GM21737 (cell line): ENCODE data around the gene RBBP5.

Experiments
- ATAC-seq: cut with Tn5 transposase; IDR thresholded peaks from one replicate; pipeline ENCODE4 v1.9.1; 2021; ENCODE audit warnings: mild to moderate bottlenecking, moderate library complexity; ENCODE audit not compliant: unreplicated experiment

RBBP5 gene

DNA sequence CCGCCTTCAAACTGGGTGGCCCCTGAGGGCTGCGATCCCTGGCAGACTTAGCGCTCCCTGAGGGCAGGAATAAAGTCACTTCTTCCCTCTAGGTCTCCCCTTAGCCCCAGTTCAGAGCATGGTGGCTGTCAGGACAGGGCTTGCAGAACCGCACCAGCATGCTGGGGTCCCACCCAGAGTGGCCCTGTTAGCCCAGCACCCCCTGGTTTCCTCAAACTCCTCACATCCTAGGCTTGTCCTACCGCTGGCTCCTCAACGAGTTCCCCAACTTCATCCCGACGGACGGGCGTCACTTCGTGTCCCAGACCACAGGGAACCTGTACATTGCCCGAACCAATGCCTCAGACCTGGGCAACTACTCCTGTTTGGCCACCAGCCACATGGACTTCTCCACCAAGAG, 62.9 kb downstream of the RBBP5 start:
- ATAC-seq: no peak

DNA sequence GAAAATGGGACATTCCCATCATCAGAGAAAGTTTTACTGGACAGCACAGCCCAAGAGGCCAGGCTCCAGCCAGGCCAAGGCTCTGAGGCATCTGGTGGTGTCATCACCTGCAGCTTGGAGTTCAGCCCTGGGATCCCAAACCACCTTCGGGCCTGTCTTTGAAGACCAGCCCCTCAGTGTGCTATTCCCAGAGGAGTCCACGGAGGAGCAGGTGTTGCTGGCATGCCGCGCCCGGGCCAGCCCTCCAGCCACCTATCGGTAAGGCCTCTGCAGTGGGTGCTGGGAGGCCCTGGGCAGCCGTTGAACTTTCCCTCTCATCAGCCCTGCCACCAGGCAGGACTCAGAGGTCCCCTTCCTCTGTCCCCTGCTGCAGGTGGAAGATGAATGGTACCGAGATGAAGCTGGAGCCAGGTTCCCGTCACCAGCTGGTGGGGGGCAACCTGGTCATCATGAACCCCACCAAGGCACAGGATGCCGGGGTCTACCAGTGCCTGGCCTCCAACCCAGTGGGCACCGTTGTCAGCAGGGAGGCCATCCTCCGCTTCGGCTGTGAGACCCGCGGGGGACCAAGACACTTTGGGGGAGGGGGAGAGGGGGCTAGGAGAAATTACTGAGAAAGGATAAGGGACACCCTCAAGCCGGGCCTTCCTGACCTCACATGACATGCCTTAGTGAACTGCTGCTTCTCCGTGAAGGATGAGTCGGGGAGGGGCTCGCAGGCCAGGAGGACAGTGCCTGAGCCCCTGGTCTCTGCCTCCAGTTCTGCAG, 63.8 kb downstream of the RBBP5 start:
- ATAC-seq: no peak

DNA sequence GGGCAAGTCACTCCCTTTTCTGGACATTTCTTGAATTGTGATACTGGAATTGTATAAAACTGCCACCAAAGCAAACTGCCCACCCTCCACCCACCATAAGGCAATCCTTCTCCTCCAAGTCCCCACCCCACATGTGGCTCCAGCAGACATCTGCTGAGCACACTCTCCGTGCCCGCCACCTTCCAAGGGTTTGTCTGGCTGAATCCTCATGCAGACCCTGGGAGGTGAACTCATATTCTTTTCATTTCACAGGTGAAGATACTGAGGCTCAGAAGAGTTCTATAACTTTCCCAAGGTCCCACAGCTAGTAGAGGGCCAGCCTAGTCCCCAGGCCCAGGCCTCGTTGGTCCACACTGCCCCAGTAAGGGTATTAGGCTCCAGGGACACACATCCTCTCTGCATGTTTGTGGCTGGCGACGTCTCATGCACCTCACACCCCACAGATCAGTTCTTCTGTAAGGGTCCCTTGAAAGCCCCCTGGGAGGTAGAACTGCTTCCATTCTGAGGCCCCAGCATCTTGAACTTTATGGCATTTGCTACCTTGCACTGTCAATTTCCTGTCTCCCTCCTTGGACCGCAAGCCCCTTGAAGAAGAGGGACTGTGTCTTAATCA, 64.7 kb downstream of the RBBP5 start:
- no peak for ATAC-seq

DNA sequence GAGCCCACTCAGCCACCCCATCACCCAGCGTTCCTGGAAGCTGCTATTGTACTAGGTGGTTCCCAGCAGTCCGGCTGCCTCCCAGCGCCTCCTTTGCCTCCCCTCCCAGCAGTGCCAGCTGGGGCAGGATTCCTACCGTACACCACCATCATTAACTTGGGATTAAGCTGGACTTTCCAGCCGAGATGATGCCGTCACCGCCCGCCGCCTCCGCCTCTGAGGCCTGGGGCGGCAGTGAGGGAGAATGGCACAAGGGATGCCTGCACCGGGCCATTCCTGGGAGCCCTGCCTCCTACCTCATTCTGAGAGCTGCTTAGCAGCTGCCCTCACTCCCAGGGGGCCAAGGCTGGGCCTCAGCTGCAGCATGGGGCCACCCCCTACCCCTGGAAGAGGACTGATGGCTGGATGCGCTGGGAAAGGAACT, 65.6 kb downstream of the RBBP5 start:
- ATAC-seq: no peak

DNA sequence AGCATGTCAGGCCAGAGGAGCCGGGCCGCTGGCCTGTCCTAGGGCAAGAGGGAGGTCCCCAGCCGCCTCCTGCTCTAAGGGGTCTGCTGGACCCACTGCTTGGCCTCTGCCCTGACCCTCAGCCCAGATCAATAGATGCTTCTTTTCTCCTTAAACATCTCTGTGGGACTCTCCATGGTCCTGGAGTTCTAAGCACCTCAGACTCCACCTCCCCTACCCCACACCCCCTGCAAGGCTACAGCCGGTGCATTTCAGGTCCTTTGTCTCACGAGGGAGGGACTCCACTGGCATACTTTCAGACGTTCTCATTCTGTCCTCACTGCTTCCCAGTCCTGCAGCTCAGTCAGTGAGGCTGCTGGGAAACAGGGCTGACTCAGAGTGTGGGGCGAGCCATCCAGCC, 67.8 kb downstream of the RBBP5 start:
- no peak for ATAC-seq

DNA sequence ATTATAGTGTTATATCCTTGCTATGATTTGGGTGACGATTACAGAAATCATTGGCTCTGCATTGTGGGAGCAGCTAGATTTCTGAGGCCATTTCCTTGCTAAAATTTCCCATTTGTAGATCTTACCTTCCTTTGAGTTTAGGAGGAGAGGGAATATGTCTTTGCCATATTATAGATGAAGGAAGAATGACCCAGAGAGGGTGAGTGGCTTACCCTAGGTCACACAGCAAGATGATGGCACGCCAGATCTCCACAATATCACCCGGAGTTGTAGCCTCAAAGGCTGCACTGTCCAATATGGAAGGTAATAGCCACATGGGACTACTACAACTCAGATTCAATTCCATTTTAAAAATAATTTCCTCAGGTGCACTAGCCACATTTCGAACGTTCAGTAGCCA, 68.5 kb downstream of the RBBP5 start:
- ATAC-seq: no peak

DNA sequence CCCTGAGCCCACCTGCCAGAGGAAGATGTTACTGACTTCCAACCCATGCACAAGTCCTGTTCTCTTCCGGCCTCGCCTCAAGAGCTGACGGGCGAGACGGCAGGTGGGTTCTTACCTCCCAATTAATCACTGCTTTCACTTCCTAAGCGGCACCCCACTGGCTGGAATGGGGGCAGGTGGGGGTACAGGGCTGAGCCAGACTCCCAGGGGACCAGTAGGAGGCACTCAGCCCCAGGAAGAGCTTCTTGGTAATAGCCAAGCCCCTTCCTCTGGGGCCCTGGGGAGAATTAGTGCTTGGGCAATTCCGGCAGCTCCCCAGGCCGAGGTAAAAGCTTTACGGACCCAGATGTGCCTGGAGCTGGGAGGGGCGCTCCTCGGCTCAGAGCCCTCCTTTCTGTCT, 69.1 kb downstream of the RBBP5 start:
- ATAC-seq: no peak

DNA sequence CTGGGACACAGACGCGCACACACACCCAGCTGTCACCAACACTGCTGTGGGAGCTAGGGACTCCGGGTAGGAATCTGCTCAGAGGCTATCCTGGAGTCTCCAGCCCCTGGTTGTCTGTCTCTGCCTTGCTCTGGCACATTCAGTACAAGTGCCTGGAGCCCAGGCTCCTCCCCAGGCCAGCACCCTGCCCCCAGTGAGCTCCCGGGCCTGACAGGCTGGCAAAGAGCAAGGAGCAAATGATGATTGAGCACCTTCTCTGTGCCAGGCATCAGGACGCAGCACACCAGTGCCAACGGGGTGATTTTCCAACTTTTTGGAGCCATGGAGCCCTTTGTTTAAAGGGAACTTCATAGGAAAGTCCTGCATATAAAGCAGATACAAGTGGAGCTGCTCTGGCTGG, 72.3 kb downstream of the RBBP5 start:
- ATAC-seq: no peak

DNA sequence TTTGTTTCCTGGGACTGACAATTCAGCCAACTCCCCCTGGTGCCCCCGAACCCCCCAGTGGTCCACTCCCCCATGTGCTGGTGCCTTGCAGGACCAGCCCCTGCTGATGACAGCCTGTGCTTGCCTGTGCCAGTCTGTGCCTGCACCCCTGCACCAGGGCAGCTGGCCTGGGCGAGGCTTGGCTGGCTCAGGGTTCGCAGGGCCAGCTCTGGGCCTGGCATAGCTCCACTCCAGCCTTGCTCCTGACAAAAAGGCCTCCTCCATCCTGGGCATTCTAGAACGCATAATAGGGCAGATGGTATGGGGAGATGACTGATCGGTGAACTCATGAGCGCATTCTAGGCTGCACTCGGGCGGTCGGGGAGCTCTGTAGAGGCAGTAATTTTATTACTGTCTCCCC, 73.4 kb downstream of the RBBP5 start:
- ATAC-seq: no peak

DNA sequence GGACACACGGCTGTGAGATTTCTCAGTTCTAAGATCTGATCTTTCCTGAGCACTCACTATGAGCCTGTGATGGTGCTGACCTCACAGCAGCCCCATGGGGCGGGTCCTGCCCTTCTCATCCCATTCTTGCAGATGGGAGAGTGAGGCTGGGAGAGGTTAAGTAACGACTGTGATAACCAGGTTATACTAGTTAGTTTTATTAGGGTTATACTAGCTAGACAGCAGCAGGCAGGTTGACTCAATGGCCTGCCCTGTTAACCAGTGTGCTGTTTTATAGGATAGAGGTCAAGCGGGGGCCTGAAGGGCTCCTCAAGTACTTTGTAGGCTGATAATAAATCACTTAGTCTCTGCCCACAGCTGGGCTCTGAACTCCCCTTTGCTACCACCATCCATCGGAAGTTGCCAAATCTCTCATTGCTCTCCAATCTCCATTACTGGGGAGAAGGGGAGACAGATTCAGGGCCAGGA, 74.0 kb downstream of the RBBP5 start:
- ATAC-seq: no peak

DNA sequence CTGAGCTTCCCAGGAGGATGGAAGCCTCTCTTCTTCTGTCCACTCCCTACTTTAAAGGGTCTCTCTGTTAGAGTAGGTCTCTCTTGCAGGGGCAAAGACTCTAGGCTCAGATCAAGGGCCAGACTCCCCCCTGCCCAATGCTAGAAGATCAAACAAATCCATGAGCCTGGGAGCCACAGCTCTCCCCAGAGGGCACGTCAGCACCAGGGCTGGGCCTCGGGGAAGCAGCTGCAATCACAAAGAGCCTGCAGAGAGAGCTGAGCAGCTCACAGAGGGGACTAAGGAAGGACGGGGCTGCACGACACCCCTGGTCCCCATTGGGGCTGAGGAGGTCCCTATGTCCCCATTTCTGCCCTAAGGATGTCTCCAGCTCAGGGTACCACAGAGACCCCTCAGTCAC, 74.9 kb downstream of the RBBP5 start:
- ATAC-seq: no peak

DNA sequence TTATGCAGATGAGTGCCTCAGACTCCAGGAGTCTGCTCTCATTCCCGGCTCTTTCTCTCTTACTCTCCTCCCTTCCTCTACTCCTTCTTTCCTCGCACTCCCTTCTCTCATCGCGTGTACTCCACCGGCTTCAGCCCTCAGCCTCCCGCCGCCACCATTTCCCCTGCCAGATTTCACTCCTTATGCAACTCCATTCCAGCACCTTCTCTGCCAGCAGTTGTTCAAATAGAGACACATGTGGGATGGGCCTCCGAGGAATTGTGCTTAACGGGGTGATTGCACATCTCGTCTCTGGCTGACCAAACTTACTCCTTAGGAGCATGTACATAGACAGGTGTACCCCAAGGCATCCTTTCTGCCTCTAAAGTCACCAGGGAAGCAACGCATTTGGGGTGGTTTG, 76.6 kb downstream of the RBBP5 start:
- ATAC-seq: no peak

DNA sequence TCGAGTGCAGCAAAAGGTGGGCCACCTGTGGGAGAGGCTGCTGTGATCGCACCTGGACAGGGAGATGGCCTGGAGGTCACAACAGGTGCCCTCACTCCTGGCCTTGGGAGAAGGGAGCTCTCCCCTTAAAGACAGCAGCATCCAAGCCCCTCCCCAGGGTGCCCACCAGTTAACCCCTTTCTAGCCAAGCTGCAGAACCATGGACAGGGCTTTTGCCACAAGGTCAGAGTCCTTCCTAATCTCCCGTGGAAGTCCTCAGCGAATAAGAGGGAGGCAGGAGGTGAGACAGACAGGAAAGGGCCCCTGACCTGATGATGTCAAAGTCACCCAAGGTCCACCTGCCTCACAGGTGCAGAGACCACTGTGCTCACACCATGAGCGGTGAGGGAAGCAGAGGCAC, 77.0 kb downstream of the RBBP5 start:
- ATAC-seq: no peak

DNA sequence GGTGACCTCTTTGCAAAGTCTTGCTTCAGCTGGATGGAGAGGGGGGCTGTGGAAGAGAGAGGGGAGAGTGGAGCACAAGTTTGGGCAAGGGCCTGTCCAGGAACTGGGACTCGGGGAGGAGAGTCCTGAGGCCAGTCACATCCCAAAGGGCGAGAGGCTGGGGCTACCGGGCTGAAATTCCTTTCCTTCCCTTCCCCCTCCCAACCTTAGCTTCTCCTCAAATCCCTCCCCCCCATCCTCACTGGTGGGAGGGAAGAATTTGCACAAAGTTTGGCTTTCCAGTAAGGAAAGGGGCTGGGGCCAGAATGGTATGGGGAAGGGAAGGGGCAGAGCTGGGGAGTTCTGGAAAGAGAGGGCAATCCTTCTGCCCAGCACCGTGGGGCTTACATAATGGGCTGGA, 77.9 kb downstream of the RBBP5 start:
- ATAC-seq: no peak

DNA sequence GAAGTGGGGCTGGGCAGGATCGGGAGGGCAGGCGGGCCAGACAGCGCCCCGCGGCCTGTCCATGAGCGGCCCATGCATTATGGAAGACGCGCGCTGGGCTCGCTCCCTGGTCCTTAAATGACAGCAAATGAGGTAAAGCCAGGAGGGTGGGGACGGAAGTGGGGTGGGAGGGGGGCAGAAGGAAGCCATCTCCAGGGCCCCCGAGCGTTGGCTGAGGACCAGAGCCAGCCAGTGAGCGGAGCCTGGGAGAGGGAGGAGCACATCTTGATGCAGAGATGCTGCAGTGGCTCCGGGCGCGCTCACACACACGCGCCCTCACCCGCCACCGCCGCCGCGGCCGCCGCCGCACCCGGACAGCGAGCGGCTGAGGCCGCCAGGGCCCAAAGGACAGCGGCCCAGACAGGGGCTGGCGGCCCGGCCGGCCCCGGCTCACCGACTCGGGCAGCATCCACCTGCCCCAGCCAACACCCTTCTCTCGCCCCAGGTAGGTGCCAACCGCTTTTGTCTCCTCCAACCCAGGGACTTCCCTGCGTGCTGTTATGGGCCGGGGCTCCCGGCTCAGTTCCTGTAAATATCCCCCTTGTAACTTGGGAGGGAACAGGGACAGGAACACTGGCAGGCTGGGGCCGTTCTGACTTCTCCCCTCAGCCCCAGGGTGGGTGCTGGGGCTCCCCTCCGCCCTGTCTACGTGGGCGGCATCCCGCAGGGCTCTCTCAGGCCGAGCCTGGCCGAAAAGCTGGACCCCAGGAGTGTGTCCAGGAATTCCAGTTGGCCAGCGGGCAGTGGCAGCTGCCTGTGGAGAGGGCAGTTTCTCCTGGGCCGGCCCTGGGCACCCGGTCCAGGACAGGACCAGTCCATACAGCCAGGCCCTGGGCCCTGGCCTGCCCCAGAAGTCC, 78.6 kb downstream of the RBBP5 start, which contains the start of gene CNTN2:
TSS of gene CNTN2 (plus strand) at position 302 of the 896 bp plus-strand sequence. CDS start 9,974 bp downstream, outside the sequence.
- ATAC-seq: no peak

DNA sequence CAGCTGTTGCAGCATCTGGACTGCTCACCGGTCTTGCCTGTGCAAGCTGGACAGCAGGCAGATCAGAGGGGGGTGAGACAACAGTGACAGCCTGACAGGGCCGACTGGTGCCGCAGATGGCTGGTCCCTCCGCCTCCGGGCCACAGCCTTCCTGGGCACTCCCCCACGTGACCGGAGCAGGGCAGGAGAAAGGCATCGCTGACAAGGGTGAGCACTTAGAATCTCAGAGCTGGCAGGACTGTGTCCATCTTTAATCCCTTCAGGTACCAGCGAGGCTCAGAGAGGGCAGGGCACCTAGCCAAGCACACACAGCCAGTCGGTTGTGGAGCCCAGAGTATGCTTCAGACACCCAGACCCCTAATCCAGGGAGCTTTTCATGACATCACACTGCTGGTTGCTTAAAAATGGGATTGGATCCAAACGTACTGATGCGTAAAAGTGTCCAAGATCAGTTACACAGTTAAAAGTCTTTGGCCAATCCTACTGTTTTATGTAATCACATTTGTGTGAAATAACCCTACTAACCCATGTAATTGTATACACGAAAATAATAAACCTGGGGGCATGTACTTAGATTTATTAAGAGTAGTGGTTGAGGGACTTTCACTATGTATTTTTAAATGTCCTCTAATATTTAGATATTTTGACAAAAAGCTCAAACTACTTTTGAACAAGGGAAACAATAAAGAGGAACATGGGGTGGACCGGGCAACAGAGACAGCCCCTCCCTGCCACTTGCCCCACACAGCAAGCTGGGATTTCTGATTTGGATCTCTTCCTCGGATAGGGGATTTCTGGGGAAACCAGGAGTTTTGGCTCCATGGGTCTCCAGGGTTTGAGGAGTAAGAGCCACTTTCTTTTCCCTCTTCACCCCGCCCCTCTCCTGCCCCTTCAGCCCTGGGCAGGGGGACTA, 79.5 kb downstream of the RBBP5 start:
- ATAC-seq: no peak

DNA sequence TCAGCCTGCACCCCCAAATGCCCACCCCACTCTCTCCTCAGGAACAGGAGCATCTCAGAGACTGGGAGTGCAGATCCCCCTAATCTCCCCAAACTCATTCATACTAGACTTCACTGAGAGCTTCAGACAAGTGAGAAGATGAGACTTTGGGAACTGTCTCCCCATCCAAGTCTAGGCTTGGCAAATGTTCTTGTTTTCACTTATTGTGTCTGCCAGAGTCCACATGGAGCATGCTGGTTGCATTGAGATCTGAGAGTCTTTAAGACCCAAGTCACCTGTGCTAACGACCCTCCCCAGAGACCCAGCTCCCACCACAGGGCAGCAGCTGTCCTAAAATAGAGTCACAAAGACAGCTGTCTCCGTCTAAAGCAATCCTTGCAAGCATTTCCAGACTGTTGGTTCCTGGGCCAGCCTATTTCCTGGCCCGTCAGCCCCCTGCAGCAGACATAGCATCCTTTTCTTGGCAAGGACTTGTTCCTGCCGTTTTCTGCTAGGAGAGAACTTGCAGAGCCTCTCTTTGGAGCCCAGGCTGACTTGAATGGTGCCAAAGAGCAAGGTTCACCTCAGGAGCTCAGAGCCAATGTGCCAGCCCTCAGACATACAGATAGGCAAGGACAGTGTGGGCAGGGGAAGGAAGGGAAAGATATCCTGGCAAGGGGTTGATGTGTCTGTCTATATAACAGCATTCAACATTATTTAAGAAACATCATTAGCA, 80.6 kb downstream of the RBBP5 start:
- ATAC-seq: no peak

DNA sequence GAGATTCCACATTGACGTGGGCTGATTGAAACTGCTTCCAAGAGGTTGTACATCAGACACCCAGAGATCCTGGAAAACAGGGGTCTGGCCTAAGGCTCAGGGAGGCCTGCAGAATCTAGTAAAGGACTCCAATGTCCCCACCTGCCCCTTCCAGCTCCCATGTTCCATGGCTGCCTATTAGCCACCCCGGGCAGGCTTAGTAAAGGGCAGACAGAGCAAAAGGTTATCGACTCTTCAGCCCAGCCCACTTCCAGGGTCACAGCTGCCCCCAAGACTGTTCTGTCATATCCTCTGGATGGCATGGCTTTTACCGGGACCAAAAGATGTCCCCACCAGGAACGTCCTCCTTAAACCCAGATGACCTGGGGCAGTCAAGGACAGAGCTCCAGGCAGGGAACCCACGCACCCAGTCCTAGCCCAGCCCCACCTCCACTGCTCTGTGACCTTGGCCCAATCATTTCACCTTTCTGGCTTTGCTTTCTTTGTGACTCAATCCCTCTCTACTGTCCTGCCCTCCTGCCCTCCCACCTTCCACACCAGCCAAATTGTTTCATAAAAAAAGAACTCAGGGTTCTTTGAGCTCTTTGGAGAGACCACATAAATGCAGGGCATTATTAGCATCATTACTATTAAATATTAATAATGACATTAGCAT, 83.5 kb downstream of the RBBP5 start:
- ATAC-seq: no peak

DNA sequence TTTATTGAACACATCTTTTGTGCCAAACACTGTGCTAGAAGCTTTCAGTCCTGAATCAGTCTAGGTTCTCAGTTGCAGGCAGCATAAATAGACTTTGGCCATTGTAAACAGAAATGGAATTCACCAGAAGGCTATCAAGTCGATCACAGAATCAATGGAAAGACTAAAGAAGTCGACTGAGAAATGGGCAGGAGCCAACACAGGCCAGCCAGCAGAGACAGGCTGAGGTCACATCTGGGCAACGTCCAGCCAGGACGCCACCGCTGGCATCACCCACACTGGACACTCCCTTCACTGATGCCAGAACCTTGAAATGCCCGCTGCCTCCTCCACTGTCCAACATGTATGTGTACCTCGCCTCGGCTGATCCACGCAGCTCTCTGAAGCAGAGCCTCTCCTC, 84.2 kb downstream of the RBBP5 start:
- no peak for ATAC-seq
